ENCODE data around the gene PNPLA7. TPM values are rescaled to one million over a fixed set of nuclear protein-coding genes. Genes with fewer than 3 reads are reported as not detected.

Gene PNPLA7
- total and polyA plus RNA-seq, 2 of the 8 experiments (the other 6 are each of a cell fraction or from before 2014, with no cell fraction given) = 0.35 to 0.47 TPM

GRCh38 chr9:137486545-137487453 lies 63.4 kb downstream of the PNPLA7 start (continued):
- TF ChIP-seq CHD7 (IDR thresholded peaks at IDR 0.05; ENCODE audit: insufficient replicate concordance, low read length) (no peak), SAP30 (IDR thresholded peaks at IDR 0.05; ENCODE audit: insufficient read depth, insufficient replicate concordance, low read length) (no peak), SP2 (IDR thresholded peaks at IDR 0.05; ENCODE audit: low read length) (no peak), RNF2 (IDR thresholded peaks at IDR 0.05; ENCODE audit: borderline replicate concordance, low read depth, low read length, missing control alignments, poor library complexity, severe bottlenecking) (no peak), KDM1A (IDR thresholded peaks at IDR 0.05; ENCODE audit: borderline replicate concordance, low read length) (no peak), ZNF274 (IDR thresholded peaks at IDR 0.05; ENCODE audit: borderline replicate concordance, extremely low read depth, low read length) (no peak), CHD1 (IDR thresholded peaks at IDR 0.05; ENCODE audit: low read depth, low read length) (no peak), CHD2 (IDR thresholded peaks at IDR 0.05; ENCODE audit: low read length) (no peak)

Data from H1 (cell line).